Stimulated activated CD4-positive, alpha-beta T cell treated with anti-CD3 and anti-CD28 coated beads, TNF-alpha, amount 100 ng/mL, for 4 hours (primary cell): ENCODE measurements around the gene MACC1.

Experiments used
- DNase-seq, 3 experiments: peaks; one replicate each; pipeline ENCODE4 v3.0.0-alpha.2; 2020; ENCODE audit warnings: low read depth in 3 of 3

The MACC1 gene

GRCh38 chr7:20173828-20174227 lies 43.4 kb downstream of the MACC1 start:
- no peak for DNase-seq

GRCh38 chr7:20172736-20173334 lies 44.3 kb downstream of the MACC1 start:
- DNase-seq = no peak

- DNase-seq = no peak
These were observed 46.6 kb downstream of the MACC1 start for GRCh38 chr7:20170633-20171032.

GRCh38 chr7:20165146-20165510 lies 52.1 kb downstream of the MACC1 start:
- DNase-seq = no peak

GRCh38 chr7:20164425-20165145 lies 52.6 kb downstream of the MACC1 start:
- DNase-seq = no peak

- DNase-seq = no peak
These were observed 54.5 kb downstream of the MACC1 start for GRCh38 chr7:20162665-20163064.

GRCh38 chr7:20159226-20159747 lies 57.9 kb downstream of the MACC1 start:
- no peak for DNase-seq

- no peak for DNase-seq
These were observed 58.5 kb downstream of the MACC1 start for GRCh38 chr7:20158684-20159083.

GRCh38 chr7:20157456-20157855 lies 59.7 kb downstream of the MACC1 start:
- DNase-seq = no peak

- no peak for DNase-seq
These were observed 63.2 kb downstream of the MACC1 start for GRCh38 chr7:20153999-20154398.

GRCh38 chr7:20153567-20153966 lies 63.6 kb downstream of the MACC1 start:
- DNase-seq = no peak

GRCh38 chr7:20152511-20152910 lies 64.7 kb downstream of the MACC1 start:
- DNase-seq = no peak

- no peak for DNase-seq
These were observed 65.3 kb downstream of the MACC1 start for GRCh38 chr7:20151708-20152456.

GRCh38 chr7:20146451-20146850 lies 70.7 kb downstream of the MACC1 start:
- DNase-seq = no peak

GRCh38 chr7:20144801-20145200 lies 72.4 kb downstream of the MACC1 start:
- no peak for DNase-seq

- DNase-seq = no peak
These were observed 75.5 kb downstream of the MACC1 start for GRCh38 chr7:20141666-20142065.

- DNase-seq = no peak
These were observed 76.2 kb downstream of the MACC1 start for GRCh38 chr7:20141002-20141345.

GRCh38 chr7:20140291-20141001 lies 76.7 kb downstream of the MACC1 start:
- no peak for DNase-seq

- no peak for DNase-seq
These were observed 80.5 kb downstream of the MACC1 start for GRCh38 chr7:20136647-20137046.

GRCh38 chr7:20133803-20134202 lies 83.4 kb downstream of the MACC1 start:
- DNase-seq = no peak

- DNase-seq = no peak
These were observed 84.6 kb downstream of the MACC1 start for GRCh38 chr7:20132585-20132984.

GRCh38 chr7:20131776-20132175 lies 85.4 kb downstream of the MACC1 start:
- no peak for DNase-seq
